ENCODE measurements around the gene FAM53B.

Gene FAM53B

DNA sequence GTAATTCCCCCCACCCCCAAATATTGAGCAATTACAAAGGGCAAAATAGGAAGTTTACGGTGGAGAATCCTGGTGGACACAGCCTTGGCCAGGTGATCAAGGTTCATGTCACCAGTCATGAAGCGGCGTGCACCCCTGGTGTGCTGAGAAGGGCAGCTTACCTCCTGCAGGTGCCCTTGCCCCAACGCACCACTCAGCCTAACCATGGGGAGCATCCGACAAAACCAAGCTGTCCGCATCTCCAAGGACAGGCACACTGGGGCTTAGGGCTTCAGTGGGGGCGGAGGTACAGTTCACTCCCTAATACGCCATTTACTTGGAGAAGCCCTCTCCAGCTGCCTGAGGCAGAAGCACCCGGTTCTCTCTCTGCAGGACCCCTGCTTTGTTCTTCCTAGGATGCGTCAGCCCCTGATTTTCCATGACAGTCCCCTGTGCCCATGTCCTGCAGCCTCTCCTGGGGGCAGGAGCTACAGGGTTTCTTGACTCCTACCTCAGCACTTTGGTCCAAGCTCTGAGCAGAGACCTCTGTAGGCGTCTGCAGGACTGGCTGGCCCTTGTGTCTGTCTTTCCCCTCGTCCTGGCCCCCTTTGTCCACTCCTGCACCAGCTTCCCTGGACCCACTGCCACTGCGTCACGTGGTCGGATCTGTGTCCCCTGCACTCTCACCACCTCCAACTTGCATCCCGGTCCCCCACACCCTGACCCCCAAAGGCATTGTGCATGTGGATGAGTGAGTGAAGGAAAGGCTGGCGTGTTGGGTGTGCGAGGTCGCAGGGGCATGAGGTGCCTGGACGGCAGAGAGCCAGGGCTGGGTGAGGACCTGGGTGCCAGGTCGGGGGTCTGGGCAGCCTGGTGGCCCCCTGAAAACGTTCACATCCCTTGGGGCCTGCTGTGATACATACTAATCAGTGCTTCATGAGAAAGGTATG lies 168.8 kb downstream of the FAM53B start:
- in situ Hi-C loops (cut with MboI; ENCODE audit: low sequenced_read_pairs), result no loop called here
- Histone ChIP-seq H3K36me3 (replicated peaks) (no peaks in the 10 kb centered on the region), H3K4me1 (no peaks in the 10 kb centered on the region), H3K27me3 (ENCODE audit: low read depth) (peaks cover 2% of the 10 kb centered on the region; the same call in 1 of the 2 replicates), H3K9me3 (0 out of 2 replicates have a peak, but pooled peaks cover 2% of the 10 kb centered on the region), H3K4me3 (no peak overlapping the region)
- no peak for DNase-seq (ENCODE audit: low spot score in 2 of 2)

DNA sequence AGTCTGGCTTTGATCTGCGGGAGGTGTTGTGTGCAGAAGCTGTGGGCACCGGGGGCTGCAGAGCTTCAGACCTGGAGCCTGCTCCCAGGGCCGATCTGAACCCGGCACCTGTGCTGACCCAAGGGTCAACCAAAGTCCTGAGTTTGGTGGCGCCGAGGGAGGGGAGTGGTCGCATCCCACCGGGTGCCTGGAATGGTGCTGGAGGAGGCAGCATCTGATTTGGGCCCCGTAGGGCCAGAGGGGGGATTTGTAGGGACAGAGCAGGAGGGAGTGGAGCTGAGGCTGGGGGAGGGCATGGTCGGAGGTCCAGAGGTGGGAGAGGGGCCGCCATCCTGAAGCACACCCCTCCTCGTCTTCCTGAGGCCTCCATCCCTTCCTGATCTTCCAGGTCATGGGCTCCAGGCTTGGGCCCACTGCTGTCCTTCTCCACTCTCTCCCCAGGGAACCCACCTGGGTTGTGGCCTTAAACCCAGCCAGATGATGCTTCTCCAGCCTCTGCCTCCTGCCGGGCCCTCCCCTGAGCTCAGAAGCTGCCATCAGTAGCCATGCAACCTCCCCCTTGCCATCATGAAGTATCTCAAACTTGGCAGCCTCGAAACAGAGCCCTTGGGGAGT lies 169.6 kb downstream of the FAM53B start:
- DNase-seq (ENCODE audit: low spot score in 2 of 2), result no peak
- no peaks in the 10 kb centered on the region for H3K36me3 ChIP-seq (replicated peaks)
- in situ Hi-C loops (cut with MboI; ENCODE audit: low sequenced_read_pairs), result no loop called here
- H3K4me3 ChIP-seq, result no peak overlapping the region
- peaks cover 2% of the 10 kb centered on the region; the same call in 1 of the 2 replicates for H3K27me3 ChIP-seq (ENCODE audit: low read depth)
- no peaks in the 10 kb centered on the region for H3K9me3 ChIP-seq
- no peaks in the 10 kb centered on the region for H3K4me1 ChIP-seq

DNA sequence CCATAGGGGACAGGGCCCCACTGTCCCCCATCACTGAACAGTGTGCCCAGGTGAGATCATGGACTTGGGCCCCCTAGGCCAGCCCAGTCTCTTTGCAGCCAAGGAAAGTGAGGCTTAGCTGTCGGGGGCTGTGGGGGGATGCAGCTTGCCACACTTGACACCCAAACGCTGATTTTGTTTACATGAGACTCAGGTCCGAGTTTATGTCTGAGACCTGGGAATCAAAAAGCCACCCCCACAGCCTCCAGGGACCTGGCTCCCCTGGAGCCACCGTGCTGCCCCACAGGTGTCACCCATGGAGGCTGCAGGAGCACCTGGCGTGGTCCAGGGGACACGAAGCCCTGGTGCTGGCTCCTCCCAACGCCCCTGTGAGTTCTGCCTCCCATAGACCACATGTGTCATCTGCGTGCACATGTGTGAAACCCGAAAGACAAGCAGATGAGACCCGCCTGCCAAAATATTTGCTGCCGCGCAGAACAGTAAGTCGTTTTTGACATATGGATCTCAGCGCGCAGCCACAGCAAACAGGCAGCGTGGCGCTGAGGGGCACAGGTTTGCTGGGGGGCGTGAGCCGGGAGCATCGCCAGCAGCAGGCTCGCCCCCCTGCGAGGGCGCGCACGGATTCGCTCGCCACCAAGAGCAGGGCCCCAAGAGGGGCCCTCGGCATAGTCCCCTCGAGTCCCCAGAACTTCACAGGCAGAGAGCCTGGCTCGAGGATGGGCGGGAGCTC lies 170.3 kb downstream of the FAM53B start:
- DNase-seq (ENCODE audit: low spot score in 2 of 2), result no peak
- H3K36me3 ChIP-seq (replicated peaks), result no peaks in the 10 kb centered on the region
- H3K9me3 ChIP-seq, result no peaks in the 10 kb centered on the region
- H3K27me3 ChIP-seq (ENCODE audit: low read depth), result peaks cover 2% of the 10 kb centered on the region; the same call in 1 of the 2 replicates
- no peaks in the 10 kb centered on the region for H3K4me1 ChIP-seq
- H3K4me3 ChIP-seq, result no peak overlapping the region
- in situ Hi-C loops (cut with MboI; ENCODE audit: low sequenced_read_pairs), result no loop called here

DNA sequence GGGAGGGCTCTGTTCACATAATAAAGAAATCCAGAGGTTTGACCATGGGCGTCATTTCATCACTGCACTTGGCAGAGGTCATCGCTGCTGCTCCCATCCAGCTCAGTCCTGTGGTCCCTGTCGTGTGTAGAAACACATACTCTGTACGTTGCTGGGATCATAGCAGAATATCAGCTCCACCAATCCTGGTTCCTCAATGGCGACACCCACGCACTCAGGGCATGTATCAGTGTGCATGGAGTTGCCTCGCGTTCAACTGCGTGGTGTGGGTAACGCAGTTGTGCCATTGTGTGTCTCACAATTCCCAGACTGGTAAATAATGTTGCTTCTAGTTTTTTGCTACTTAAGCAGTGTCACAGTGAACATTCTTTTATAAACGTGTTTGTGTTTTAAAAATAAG lies 171.4 kb downstream of the FAM53B start:
- Histone ChIP-seq H3K27me3 (ENCODE audit: low read depth) (peaks cover 2% of the 10 kb centered on the region; the same call in 1 of the 2 replicates), H3K4me3 (no peak overlapping the region), H3K9me3 (no peaks in the 10 kb centered on the region), H3K4me1 (no peaks in the 10 kb centered on the region), H3K36me3 (replicated peaks) (no peaks in the 10 kb centered on the region)
- DNase-seq (ENCODE audit: low spot score in 2 of 2), result no peak
- in situ Hi-C loops (cut with MboI; ENCODE audit: low sequenced_read_pairs), result no loop called here

DNA sequence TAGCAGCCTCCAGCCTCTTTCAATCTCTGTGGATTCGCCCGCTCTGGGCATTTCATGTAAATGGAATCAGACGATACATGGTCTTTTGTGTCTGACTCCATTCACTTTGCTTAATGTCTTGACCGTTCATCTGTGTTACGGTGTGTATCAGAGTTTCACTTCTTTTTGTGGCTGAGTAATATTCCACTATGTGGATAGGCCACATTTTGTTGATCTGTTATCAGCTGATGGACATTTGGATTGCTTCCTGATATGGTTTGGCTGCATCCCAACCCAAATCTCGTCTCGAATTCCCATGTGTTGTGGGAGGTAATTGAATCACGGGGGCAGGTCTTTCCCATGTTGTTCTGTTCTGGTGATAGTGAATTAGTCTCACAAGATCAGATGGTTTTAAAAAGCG lies 173.5 kb downstream of the FAM53B start:
- Histone ChIP-seq H3K9me3 (no peaks in the 10 kb centered on the region), H3K4me1 (no peaks in the 10 kb centered on the region), H3K36me3 (replicated peaks) (no peaks in the 10 kb centered on the region), H3K4me3 (no peak overlapping the region), H3K27me3 (ENCODE audit: low read depth) (peaks cover 2% of the 10 kb centered on the region; the same call in 1 of the 2 replicates)
- in situ Hi-C loops (cut with MboI; ENCODE audit: low sequenced_read_pairs), result no loop called here
- no peak for DNase-seq (ENCODE audit: low spot score in 2 of 2)

DNA sequence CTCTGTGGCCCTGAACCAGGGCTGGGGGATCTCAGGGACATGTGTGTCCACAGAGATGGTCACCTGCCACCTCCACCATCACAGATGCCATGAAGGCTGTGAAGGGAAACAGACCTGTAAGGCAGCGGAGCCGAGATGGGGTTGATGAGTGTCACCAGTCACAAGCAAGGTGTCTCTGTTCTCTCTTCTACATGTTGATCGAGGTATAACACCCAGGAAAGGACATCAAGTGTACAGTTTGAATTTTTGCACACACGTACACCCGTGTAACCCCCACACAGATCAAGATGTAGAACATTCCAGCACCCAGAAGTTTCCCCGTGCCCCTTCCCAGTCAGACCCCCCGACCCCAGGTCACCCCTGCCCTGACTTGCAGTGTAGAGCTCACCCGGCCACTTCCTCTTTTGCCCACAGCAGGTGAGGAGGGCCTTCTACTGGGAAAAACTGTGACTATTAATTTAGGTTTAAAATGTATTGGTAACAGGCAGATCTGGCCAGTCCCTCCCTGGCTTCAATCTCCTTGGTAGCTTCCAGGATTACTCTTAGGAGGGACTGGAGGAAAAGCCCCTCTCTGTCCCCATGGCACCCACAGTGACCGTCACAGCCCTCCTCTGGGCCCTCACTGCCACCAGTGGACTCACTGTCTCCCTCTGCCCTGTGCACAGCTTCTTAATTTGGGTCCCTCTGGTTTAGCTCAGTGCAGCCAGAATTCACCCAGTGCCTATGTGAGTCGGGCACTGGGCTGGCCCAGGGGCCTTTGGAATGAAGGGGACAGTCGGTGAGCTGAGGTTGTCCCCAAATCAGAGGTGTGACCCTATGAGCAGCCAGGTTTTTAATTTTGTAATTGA lies 174.3 kb downstream of the FAM53B start:
- no peaks in the 10 kb centered on the region for H3K27me3 ChIP-seq (ENCODE audit: low read depth)
- in situ Hi-C loops (cut with MboI; ENCODE audit: low sequenced_read_pairs), result no loop called here
- no peaks in the 10 kb centered on the region for H3K9me3 ChIP-seq
- no peaks in the 10 kb centered on the region for H3K4me1 ChIP-seq
- no peak overlapping the region for H3K4me3 ChIP-seq
- no peaks in the 10 kb centered on the region for H3K36me3 ChIP-seq (replicated peaks)
- DNase-seq (ENCODE audit: low spot score in 2 of 2), result no peak

Data from HAP-1 (cell line).